Liver (tissue), 9 donors: ENCODE measurements around the gene USP48. TPM values are rescaled to one million over a fixed set of nuclear protein-coding genes. Genes with fewer than 3 reads are reported as not detected.

Experiments
- DNase-seq: peaks from one replicate; pipeline ENCODE4 v3.0.0-alpha.2; 2017; ENCODE audit warnings: low spot score
- H3K27ac ChIP-seq, 2 donors: one replicate each; pipeline ENCODE4 v1.7.0; 2013; ENCODE audit warnings: inconsistent platforms in 2 of 2, low read length in 2 of 2, control low read depth in 1 of 2, low read depth in 1 of 2, mild to moderate bottlenecking in 1 of 2
- H3K27me3 ChIP-seq, 4 donors: one replicate each; pipeline versions ENCODE4 v1.6.1 to v1.7.0; 2013; ENCODE audit warnings: low read length in 3 of 4, inconsistent platforms in 1 of 4, mild to moderate bottlenecking in 1 of 4, moderate library complexity in 1 of 4; ENCODE audit not compliant: control insufficient read depth in 4 of 4, insufficient read depth in 4 of 4
- H3K36me3 ChIP-seq, 4 donors: one replicate each; pipeline versions ENCODE4 v1.6.1 to v1.7.0; 2013; ENCODE audit warnings: low read length in 3 of 4, mild to moderate bottlenecking in 3 of 4, low read depth in 1 of 4, moderate library complexity in 1 of 4; ENCODE audit not compliant: control insufficient read depth in 4 of 4, insufficient read depth in 3 of 4
- H3K4me1 ChIP-seq, 4 donors: one replicate each; pipeline versions ENCODE4 v1.6.1 to v1.7.0; 2013; ENCODE audit warnings: low read length in 3 of 4, mild to moderate bottlenecking in 3 of 4, moderate library complexity in 1 of 4; ENCODE audit not compliant: control insufficient read depth in 4 of 4, insufficient read depth in 4 of 4
- H3K4me3 ChIP-seq, 3 donors: one replicate each; pipeline versions ENCODE4 v1.6.1 to v1.7.0; 2013; ENCODE audit warnings: low read length in 3 of 3, control low read depth in 1 of 3, low read depth in 1 of 3, mild to moderate bottlenecking in 1 of 3
- H3K9ac ChIP-seq, 2 donors: one replicate each; pipeline ENCODE4 v1.7.0; 2013; ENCODE audit warnings: low read length in 2 of 2, mild to moderate bottlenecking in 2 of 2, moderate library complexity in 2 of 2, control low read depth in 1 of 2, low read depth in 1 of 2
- H3K9me3 ChIP-seq, 4 donors: one replicate each; pipeline versions ENCODE4 v1.6.1 to v1.7.0; 2013; ENCODE audit warnings: low read length in 3 of 4; ENCODE audit not compliant: control insufficient read depth in 4 of 4
- EGR1 ChIP-seq, 2 donors: IDR thresholded peaks; 2 replicates each; pipeline ENCODE4 v1.6.1; 2016 to 2018; ENCODE audit warnings: antibody characterized with exemption in 2 of 2, low read depth in 2 of 2
- FOXA1 ChIP-seq: IDR thresholded peaks from 2 replicates; pipeline ENCODE4 v1.6.1; 2016; ENCODE audit warnings: antibody characterized with exemption
- FOXA2 ChIP-seq: IDR thresholded peaks from 2 replicates; pipeline ENCODE4 v1.6.1; 2016; ENCODE audit warnings: antibody characterized with exemption
- GABPA ChIP-seq, 2 donors: IDR thresholded peaks in 1 of 2; conservative IDR thresholded peaks in 1 of 2; 2 replicates each; pipeline ENCODE4 v1.6.1; 2016; ENCODE audit warnings: antibody characterized with exemption in 2 of 2, mild to moderate bottlenecking in 1 of 2, moderate library complexity in 1 of 2
- HNF4A ChIP-seq, 2 donors: conservative IDR thresholded peaks; 2 replicates each; pipeline ENCODE4 v1.6.1; 2016; ENCODE audit warnings: antibody characterized with exemption in 2 of 2, mild to moderate bottlenecking in 2 of 2
- HNF4G ChIP-seq: IDR thresholded peaks from 2 replicates; pipeline ENCODE4 v1.6.1; 2016; ENCODE audit warnings: antibody characterized with exemption
- JUND ChIP-seq, 2 donors: IDR thresholded peaks; 2 replicates each; pipeline ENCODE4 v1.6.1; 2016; ENCODE audit warnings: antibody characterized with exemption in 2 of 2
- NR2F2 ChIP-seq: IDR thresholded peaks from 2 replicates; pipeline ENCODE4 v1.6.1; 2016; ENCODE audit warnings: antibody characterized with exemption
- RAD21 ChIP-seq, 2 donors: IDR thresholded peaks; 2 replicates each; pipeline ENCODE4 v1.6.1; 2016; ENCODE audit warnings: antibody characterized with exemption in 2 of 2, mild to moderate bottlenecking in 2 of 2
- REST ChIP-seq: IDR thresholded peaks from 2 replicates; pipeline ENCODE4 v1.6.1; 2016; ENCODE audit warnings: antibody characterized with exemption, mild to moderate bottlenecking
- RXRA ChIP-seq, 2 donors: IDR thresholded peaks; 2 replicates each; pipeline ENCODE4 v1.6.1; 2017 to 2018; ENCODE audit warnings: antibody characterized with exemption in 2 of 2, mild to moderate bottlenecking in 1 of 2
- SP1 ChIP-seq: IDR thresholded peaks from 2 replicates; pipeline ENCODE4 v1.6.1; 2018; ENCODE audit warnings: antibody characterized with exemption, mild to moderate bottlenecking
- TAF1 ChIP-seq: conservative IDR thresholded peaks from 2 replicates; pipeline ENCODE4 v1.6.1; 2016; ENCODE audit warnings: antibody characterized with exemption, mild to moderate bottlenecking
- YY1 ChIP-seq: IDR thresholded peaks from 2 replicates; pipeline ENCODE4 v1.6.1; 2016; ENCODE audit warnings: antibody characterized with exemption, mild to moderate bottlenecking
- ZBTB33 ChIP-seq: IDR thresholded peaks from 2 replicates; pipeline ENCODE4 v1.6.1; 2016; ENCODE audit warnings: antibody characterized with exemption
- WGBS: extraction: QIAGEN DNeasy Blood & Tissue Kit; methylation state at CpG from one replicate; pipeline ENCODE4 v1.1.7; 2013; 5-methylcytosine and 5-hydroxymethylcytosine counted together
- polyA plus RNA-seq, 2 donors: library from polyadenylated mRNA; stranded (reverse) in 1 of 2; unstranded in 1 of 2; fragments of 200-250 nt in 1 of 2; fragments of >200 nt in 1 of 2; fragmentation: Nextera tagmentation in 1 of 2; extraction: Ambion mirVana in 1 of 2; gene quantifications; one replicate each; pipeline versions ENCODE4 v1.2.1 to v1.2.3, GENCODE V29; 2013 to 2015
- total RNA-seq, 2 donors: library from RNA; depleted of rRNA; stranded (reverse); fragments of >200 nt; gene quantifications; one replicate each; pipeline ENCODE4 v1.2.3, GENCODE V29; 2014
- TF ChIP-seq, protein P1 (sequence below): fragments of 150-350 bp; IDR thresholded peaks from 2 replicates; pipeline ENCODE4 v1.5.1; 2017; ENCODE audit warnings: improper control_type of control experiment, low read depth, low read length; ENCODE audit not compliant: missing input control
- TF ChIP-seq, protein P2 (sequence below): IDR thresholded peaks from 2 replicates; pipeline ENCODE4 v1.6.1; 2016; ENCODE audit warnings: antibody characterized with exemption
- TF ChIP-seq, protein P3 (sequence below): IDR thresholded peaks from 2 replicates; pipeline ENCODE4 v1.6.1; 2016; ENCODE audit warnings: antibody characterized with exemption
- donor health status: healthy.
- donor health status: healthy.
- donor health status: healthy.
- donor health status: healthy.
- donor health status: healthy.

The USP48 gene
- total and polyA plus RNA-seq, 4 donors: 7.8 to 34.9 (median 23.1) TPM

GRCh38 chr1:21749109-21749508 is 33.8 kb downstream of the USP48 start (continued):
- TF ChIP-seq, protein P1, sequence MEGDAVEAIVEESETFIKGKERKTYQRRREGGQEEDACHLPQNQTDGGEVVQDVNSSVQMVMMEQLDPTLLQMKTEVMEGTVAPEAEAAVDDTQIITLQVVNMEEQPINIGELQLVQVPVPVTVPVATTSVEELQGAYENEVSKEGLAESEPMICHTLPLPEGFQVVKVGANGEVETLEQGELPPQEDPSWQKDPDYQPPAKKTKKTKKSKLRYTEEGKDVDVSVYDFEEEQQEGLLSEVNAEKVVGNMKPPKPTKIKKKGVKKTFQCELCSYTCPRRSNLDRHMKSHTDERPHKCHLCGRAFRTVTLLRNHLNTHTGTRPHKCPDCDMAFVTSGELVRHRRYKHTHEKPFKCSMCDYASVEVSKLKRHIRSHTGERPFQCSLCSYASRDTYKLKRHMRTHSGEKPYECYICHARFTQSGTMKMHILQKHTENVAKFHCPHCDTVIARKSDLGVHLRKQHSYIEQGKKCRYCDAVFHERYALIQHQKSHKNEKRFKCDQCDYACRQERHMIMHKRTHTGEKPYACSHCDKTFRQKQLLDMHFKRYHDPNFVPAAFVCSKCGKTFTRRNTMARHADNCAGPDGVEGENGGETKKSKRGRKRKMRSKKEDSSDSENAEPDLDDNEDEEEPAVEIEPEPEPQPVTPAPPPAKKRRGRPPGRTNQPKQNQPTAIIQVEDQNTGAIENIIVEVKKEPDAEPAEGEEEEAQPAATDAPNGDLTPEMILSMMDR: no peak
- TF ChIP-seq RXRA (IDR thresholded peaks at IDR 0.05) (no peak), NR2F2 (no peak), EGR1 (IDR thresholded peaks at IDR 0.05; ENCODE audit: low read depth in 2 of 2) (no peak), JUND (IDR thresholded peaks at IDR 0.05) (no peak), ZBTB33 (no peak), HNF4G (no peak), FOXA2 (no peak), TAF1 (no peak), FOXA1 (no peak)

DNA sequence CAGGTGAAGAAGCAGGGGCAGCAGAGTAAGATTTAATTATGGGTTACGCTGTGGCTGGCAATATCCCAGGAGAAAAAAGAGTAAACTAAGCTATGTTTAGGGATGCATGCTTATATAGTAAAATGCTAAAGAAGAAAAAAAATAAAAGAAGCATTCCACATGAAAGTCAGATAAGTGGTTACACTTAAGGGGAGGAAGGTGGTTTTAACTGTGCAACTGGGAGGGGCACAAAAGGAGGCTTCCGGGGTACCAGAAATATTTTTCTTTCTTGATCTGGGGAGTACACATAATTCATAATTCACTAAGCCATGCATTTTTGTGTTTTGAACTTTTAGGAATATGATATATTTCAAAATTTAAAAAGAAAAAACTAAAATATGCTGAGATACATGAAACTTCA is 39.5 kb downstream of the USP48 start:
- no peaks in the 10 kb centered on the region for H3K4me1 ChIP-seq
- H3K27ac ChIP-seq: no peak overlapping the region
- 97% methylated on average over 2 of the region's 2 CpGs for WGBS
- TF ChIP-seq NR2F2 (no peak), ZBTB33 (no peak), RXRA (IDR thresholded peaks at IDR 0.05) (no peak), REST (no peak), HNF4G (no peak), JUND (IDR thresholded peaks at IDR 0.05) (no peak), RAD21 (IDR thresholded peaks at IDR 0.05) (no peak), TAF1 (no peak), YY1 (no peak), SP1 (no peak), HNF4A (conservative IDR thresholded peaks at IDR 0.05) (no peak), FOXA2 (no peak), GABPA (IDR thresholded peaks at IDR 0.05 in 1 of 2, conservative IDR thresholded peaks at IDR 0.05 in 1 of 2) (no peak), FOXA1 (no peak), EGR1 (IDR thresholded peaks at IDR 0.05; ENCODE audit: low read depth in 2 of 2) (no peak)
- TF ChIP-seq, protein P1: no peak
- TF ChIP-seq, protein P2, sequence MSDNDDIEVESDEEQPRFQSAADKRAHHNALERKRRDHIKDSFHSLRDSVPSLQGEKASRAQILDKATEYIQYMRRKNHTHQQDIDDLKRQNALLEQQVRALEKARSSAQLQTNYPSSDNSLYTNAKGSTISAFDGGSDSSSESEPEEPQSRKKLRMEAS: no peak
- TF ChIP-seq, protein P3, sequence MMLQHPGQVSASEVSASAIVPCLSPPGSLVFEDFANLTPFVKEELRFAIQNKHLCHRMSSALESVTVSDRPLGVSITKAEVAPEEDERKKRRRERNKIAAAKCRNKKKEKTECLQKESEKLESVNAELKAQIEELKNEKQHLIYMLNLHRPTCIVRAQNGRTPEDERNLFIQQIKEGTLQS: no peak
- no peaks in the 10 kb centered on the region for H3K27me3 ChIP-seq
- no peak overlapping the region for H3K9ac ChIP-seq
- no peaks in the 10 kb centered on the region for H3K9me3 ChIP-seq
- H3K4me3 ChIP-seq: no peak overlapping the region
- DNase-seq: no peak
- H3K36me3 ChIP-seq: peaks cover 4 to 15% (median 8%) of the 10 kb centered on the region in 4 donors
